HG03060 (cell line): ENCODE data around the gene MAP2K4.

Source experiments
- ATAC-seq: cut with Tn5 transposase; IDR thresholded peaks from one replicate; pipeline ENCODE4 v1.9.1; 2021; ENCODE audit warnings: low read depth, moderate number of reproducible peaks; ENCODE audit not compliant: unreplicated experiment

MAP2K4 gene

DNA sequence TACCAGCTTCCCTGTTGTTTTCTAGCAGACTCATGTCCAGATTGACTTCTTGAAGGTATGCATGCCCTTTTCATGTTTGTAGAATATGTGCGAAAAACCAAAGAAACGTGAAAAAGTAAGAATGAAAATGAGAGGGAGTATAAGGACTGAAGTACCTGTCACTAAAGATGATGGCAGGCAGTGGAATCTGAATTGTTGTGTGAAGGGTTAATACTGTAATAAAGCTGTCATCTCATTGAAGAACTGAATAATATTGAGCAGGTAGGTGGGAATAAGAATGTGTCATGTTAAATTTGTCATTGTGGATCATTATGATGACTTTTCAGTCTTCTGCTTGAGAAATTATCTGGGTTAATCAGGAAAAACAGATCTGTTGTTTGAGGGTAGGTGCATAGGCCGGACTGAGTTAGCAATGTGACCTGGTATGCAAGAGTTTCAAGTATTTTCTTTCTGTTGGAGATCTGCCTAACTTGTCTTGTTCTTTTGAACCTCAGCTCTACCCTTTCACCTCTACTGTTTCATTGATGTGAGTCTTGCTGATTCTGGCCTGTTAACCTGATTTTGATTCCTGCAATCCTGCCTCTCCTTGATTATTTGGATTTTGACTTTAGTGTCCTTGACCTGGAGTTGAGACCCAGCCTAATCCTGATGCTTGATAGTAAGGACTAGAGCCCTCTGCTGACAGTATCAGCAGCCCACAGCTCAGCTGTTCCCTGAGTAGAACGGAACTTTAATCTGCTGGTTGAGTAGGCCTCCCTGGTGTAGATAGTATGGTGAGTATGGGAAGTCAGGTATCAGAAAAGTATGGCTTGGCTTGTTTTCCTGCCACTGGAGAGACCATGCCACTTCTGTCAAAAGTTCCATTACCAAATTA is 64.6 kb downstream of the MAP2K4 start:
- no peak for ATAC-seq

DNA sequence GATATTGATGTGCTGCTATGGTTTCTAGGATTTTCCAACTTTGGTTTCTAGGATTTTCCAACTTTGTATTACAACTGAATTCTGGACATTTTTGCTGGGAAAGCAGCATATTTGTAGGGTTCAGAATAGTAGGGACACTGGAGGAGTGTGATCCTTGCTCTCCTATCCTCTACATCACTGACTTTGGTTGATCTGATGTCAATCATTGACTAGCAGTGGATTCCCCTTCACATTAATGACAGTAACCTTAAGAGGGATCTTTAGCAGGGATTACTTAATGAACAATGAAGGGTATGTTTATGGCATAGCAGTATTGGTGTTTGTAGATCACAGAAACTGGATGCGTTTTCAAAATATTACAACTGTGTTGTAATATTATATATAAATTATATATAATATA is 67.4 kb downstream of the MAP2K4 start:
- ATAC-seq, result no peak

DNA sequence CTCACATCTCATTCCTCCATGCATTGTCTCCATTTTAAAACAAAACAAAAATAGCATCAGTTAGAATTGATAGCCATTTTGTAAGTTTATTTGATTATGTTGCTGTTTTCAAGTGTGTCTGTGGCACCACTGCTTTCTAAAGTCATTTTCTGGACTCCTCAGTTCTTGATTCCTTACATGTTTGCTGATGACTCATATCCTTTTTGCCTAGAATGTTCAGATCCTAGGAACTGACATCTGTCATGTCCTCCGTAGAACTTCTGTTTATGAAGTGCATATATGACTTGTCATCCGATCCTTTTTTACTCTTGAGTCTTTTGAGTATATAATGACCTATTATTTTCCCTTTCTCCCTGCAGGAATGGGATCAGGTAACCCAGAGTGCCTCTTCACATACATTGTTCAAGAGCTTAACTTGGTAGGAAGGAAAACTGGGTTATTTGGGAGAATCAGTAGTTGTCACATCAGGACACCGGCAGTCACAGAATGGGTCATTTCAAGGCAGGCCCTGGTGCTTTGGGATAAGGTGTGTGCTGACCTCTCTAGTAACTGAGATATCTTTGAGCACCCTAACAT is 69.2 kb downstream of the MAP2K4 start:
- no peak for ATAC-seq

GRCh38 chr17:12094336-12094735 is 73.7 kb downstream of the MAP2K4 start:
- ATAC-seq, result no peak

GRCh38 chr17:12095522-12095921 is 74.8 kb downstream of the MAP2K4 start:
- ATAC-seq, result no peak

GRCh38 chr17:12097326-12097725 is 76.6 kb downstream of the MAP2K4 start:
- no peak for ATAC-seq

GRCh38 chr17:12098568-12098967 is 77.9 kb downstream of the MAP2K4 start:
- ATAC-seq, result peak; percentile 97

GRCh38 chr17:12099412-12099811 is 78.7 kb downstream of the MAP2K4 start:
- no peak for ATAC-seq

- ATAC-seq, result no peak
Observed at GRCh38 chr17:12104831-12105230, 84.2 kb downstream of the MAP2K4 start.

DNA sequence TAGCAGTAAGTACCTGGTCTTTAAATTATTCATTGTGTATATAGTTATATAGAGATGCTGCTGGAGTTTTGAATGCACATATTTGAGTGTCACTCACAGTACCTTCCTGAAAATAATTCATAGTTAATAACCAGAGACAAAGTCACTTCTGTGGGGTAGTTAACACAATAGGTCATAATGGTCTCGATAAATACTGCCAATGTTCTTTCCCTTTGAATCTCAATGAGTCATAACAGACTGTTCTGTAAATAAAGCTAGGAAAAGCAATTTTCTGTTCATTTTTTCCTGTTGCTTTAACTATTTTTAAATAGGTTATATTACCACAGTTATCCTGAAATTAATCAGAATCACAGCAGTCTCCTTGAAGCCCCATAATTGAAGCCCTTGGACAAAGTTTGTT is 87.2 kb downstream of the MAP2K4 start:
- no peak for ATAC-seq

DNA sequence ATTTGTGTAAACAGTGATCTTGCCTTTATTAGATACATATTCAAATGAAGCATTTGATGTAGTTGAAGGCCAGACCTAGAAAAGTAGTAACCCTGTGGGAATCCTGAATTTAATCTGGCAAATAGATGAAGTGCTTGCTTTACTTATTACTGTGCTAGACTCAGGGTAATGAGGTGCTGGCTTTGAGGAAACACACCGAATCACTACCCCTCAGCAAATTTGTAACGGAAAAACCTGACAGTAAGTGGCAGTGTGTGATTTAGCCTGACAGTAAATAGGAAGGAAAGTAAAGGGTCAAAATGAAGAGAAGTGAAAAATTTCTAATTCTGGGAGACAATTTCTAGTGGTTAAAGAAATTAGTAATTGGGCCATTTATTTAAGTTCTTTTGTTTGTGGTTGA is 90.2 kb downstream of the MAP2K4 start:
- no peak for ATAC-seq

DNA sequence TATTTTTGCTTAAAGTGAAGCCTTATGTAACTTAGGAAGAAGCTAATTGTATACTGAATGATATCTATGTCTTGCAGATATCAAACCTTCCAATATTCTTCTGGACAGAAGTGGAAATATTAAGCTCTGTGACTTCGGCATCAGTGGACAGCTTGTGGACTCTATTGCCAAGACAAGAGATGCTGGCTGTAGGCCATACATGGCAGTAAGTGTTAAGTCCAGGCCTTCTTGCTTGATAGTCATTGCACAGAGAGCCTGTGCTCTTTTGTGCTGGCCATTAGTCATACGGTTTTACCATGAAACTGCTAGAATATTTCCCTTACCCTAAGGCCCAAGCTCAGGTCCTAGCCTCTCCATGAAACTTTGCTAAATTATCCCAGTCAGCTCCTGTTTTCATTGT is 92.5 kb downstream of the MAP2K4 start:
- ATAC-seq, result no peak

DNA sequence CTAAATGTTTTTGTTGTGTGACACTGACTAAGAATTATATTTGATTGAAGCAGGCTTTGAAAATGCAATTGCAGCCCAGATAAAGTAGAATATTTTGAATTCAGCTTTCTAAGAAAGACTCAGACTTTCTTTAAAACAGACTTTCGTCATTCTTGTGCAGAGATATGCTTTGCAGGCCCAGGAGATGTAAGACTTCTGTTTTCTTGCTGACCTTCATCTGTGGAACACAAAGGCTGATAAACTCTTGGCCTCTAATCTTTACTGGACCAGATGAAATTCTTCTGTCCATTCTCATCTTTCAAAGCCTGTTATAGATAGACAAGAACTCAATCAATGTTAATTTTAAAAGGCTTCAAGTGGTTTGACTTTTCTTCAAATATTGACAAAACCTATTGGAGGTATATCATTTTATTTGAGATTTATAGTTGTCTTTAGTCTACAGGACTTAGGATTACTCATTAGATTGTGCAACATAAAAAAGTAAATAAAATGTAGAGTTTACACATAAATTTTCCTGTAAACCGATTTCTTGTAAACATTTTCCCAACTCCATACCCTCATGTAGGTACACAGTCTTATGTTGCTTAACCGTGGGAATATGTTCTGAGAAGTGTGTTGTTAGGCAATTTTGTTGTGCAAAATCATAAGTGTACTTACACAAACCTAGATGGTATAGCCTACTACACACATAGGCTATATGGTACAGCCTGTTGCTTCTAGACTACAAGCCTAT is 94.2 kb downstream of the MAP2K4 start:
- ATAC-seq, result no peak

DNA sequence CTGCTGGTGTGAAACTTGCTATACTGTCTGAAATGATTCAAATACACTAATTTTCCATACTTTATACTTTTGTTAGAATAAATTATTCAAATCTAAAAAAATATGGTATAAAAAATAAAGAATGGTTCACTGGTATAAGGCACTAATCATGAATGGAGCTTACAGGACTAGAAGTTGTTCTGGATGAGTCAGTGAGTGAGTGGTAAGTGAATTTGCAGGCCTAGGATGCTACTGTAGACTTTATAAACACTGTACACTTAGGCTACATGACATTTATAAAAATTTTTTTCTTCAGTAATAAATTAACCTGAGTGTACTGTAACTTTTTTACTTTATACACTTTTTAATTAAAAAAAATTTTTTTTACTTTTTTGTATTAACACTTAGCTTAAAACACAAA is 95.5 kb downstream of the MAP2K4 start:
- no peak for ATAC-seq

DNA sequence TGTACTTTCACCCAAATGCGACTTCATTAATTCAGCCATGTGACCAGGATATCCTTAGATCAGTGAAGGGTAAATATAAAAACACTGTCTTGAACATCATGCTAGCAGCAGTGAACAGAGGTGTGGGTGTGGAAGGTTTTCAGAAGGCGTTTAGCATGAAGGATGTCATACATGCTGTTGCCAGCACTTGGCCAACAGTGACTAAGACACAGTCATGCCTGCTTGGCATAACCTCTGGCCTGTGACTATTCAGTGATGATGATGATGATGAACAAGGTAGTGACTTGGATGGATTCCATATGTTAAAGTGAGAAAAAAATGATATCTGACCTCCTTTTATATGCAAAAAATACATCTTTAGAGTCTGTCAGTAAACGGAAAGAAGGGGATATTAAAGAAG is 97.9 kb downstream of the MAP2K4 start:
- no peak for ATAC-seq

DNA sequence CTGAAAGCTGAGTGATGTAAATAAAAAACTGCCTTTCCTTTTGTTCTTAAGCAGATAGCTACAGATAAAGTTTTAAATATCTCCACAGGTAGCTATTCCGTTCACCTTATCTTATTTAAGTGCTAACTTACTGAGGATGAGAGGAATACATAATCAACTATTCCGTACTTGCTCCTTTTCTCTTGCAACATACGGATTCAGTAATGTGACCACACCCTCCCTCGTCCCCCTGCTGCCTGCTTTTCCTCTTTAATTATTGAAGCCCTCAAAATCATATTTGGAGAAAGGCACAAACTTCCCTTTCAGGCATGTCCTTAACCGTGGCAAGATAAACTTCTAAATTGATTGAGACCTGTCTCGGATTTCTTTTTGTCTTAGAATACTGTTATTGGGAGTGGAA is 101.4 kb downstream of the MAP2K4 start:
- ATAC-seq, result no peak

DNA sequence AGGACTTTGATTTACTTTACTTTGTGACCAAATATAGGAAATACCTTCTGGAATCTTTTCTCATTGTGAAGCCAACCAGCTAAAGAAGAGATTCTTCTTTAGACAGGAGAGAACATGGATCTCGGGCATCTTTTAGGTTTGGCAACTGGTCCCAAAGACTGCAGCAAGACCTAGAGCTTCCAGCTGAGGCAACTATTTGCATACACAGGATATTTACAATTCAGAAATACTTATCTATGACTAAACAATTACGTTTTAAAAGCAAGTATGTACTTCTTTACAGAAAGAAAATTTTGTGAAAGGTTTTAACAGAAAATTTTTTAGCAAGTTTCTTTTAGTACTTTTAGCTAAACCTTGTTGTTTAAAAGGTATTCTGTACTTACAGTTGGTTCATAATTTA is 106.5 kb downstream of the MAP2K4 start:
- ATAC-seq, result no peak

GRCh38 chr17:12127667-12128066 is 107.0 kb downstream of the MAP2K4 start:
- ATAC-seq, result no peak

GRCh38 chr17:12128946-12129345 is 108.3 kb downstream of the MAP2K4 start:
- no peak for ATAC-seq

- no peak for ATAC-seq
Observed at GRCh38 chr17:12133183-12133582, 112.5 kb downstream of the MAP2K4 start.

- ATAC-seq, result no peak
Observed at GRCh38 chr17:12134101-12134500, 113.4 kb downstream of the MAP2K4 start.

- ATAC-seq, result no peak
Observed at GRCh38 chr17:12134587-12134986, 113.9 kb downstream of the MAP2K4 start.
